T-cell (primary cell): ENCODE results near the gene GPR173. TPM values are rescaled to one million over a fixed set of nuclear protein-coding genes. Genes with fewer than 3 reads are reported as not detected.

Experiments used
- ATAC-seq, 4 experiments: fragments of 200-7000 bp in 3 of 4; fragments of 150-1000 bp in 1 of 4; cut with Tn5 transposase; replicated peaks in 1 of 4; 1 replicate in 3 of 4; 2 replicates in 1 of 4; pipeline ENCODE4 v1.10.0; 2021; ENCODE audit warnings: moderate library complexity in 3 of 4, mild to moderate bottlenecking in 2 of 4, moderate number of reproducible peaks in 1 of 4
- CTCF ChIA-PET, 2 donors: fragments of 300-600 bp; sonication (Branson Sonifier 250); formaldehyde crosslinking; loops; one replicate each; lab custom pipeline; 2022; ENCODE audit warnings: antibody characterized with exemption in 2 of 2; lab: Charles Lee
- POLR2A ChIA-PET, 2 donors: fragments of 300-600 bp; sonication (Branson Sonifier 250); formaldehyde crosslinking; loops; one replicate each; lab custom pipeline; 2022; ENCODE audit warnings: antibody characterized with exemption in 2 of 2; lab: Charles Lee
- DNase-seq, 35 experiments: peaks; one replicate each; pipeline versions ENCODE4 v3.0.0 to v3.0.0-alpha.2; 2013 to 2023
- H3K27ac ChIP-seq: one replicate; pipeline ENCODE4 v1.5.1; 2013; ENCODE audit warnings: low read length
- H3K27me3 ChIP-seq, 2 experiments: replicated peaks in 1 of 2; 1 replicate in 1 of 2; 2 replicates in 1 of 2; pipeline versions ENCODE4 v1.6.1 to v1.7.0; 2013; ENCODE audit warnings: low read length in 1 of 2, mixed read lengths in 1 of 2; ENCODE audit not compliant: control insufficient read depth in 2 of 2, insufficient read depth in 2 of 2; ENCODE audit errors: extremely low read depth in 1 of 2
- H3K36me3 ChIP-seq, 2 donors: 1 replicate in 1 of 2; 2 replicates in 1 of 2; pipeline versions ENCODE4 v1.6.1 to v1.7.0; 2013; ENCODE audit warnings: low read length in 1 of 2; ENCODE audit not compliant: control insufficient read depth in 2 of 2, insufficient read depth in 1 of 2; ENCODE audit errors: extremely low read depth in 1 of 2
- H3K4me1 ChIP-seq, 2 experiments: 1 replicate in 1 of 2; 2 replicates in 1 of 2; pipeline versions ENCODE4 v1.6.1 to v1.7.0; 2013; ENCODE audit warnings: low read length in 2 of 2, mixed read lengths in 1 of 2; ENCODE audit not compliant: insufficient read depth in 2 of 2, control insufficient read depth in 1 of 2; ENCODE audit errors: extremely low read depth in 1 of 2
- H3K4me3 ChIP-seq, 2 donors: 1 replicate in 1 of 2; 2 replicates in 1 of 2; pipeline versions ENCODE4 v1.5.1 to v1.7.0; 2013; ENCODE audit warnings: mild to moderate bottlenecking in 2 of 2, low read length in 1 of 2, moderate library complexity in 1 of 2; ENCODE audit not compliant: control insufficient read depth in 1 of 2; ENCODE audit errors: extremely low read depth in 1 of 2
- H3K9me3 ChIP-seq: 2 replicates; pipeline ENCODE4 v1.7.0; 2013
- H3K27ac Mint-ChIP-seq, 2 donors: one replicate each; pipeline ENCODE4 v1.8.0; 2020 to 2021; ENCODE audit warnings: mild to moderate bottlenecking in 2 of 2, mixed read lengths in 2 of 2
- H3K27me3 Mint-ChIP-seq, 2 donors: one replicate each; pipeline ENCODE4 v1.8.0; 2021 to 2022; ENCODE audit warnings: mixed read lengths in 2 of 2
- H3K36me3 Mint-ChIP-seq: one replicate; pipeline ENCODE4 v1.8.0; 2021; ENCODE audit warnings: mixed read lengths
- H3K4me1 Mint-ChIP-seq, 3 donors: one replicate each; pipeline ENCODE4 v1.8.0; 2020 to 2022; ENCODE audit warnings: mixed read lengths in 3 of 3, mild to moderate bottlenecking in 1 of 3
- H3K4me3 Mint-ChIP-seq, 3 donors: one replicate each; pipeline ENCODE4 v1.8.0; 2020 to 2022; ENCODE audit warnings: mild to moderate bottlenecking in 3 of 3, mixed read lengths in 3 of 3, moderate library complexity in 3 of 3
- H3K9me3 Mint-ChIP-seq, 3 donors: one replicate each; pipeline ENCODE4 v1.8.0; 2020 to 2022; ENCODE audit warnings: mixed read lengths in 3 of 3
- WGBS: methylation state at CpG from one replicate; pipeline ENCODE4 v1.1.5; 2013; ENCODE audit warnings: missing lambda C conversion rate; ENCODE audit not compliant: insufficient coverage; 5-methylcytosine and 5-hydroxymethylcytosine counted together
- total RNA-seq, 35 experiments: library from RNA in 6 of 35; stranded (reverse) in 6 of 35; fragments of 120-200 nt in 1 of 35; gene quantifications; one replicate each; pipeline versions ENCODE4 v1.2.1 to v1.2.4 and lab custom pipeline; 2013 to 2026

Gene GPR173
- total RNA-seq, 5 donors from 2014 or later (not counting 1 experiment from before 2014, with no cell fraction given), result 0.12 to 0.50 (median 0.17) TPM; not detected in 1

DNA sequence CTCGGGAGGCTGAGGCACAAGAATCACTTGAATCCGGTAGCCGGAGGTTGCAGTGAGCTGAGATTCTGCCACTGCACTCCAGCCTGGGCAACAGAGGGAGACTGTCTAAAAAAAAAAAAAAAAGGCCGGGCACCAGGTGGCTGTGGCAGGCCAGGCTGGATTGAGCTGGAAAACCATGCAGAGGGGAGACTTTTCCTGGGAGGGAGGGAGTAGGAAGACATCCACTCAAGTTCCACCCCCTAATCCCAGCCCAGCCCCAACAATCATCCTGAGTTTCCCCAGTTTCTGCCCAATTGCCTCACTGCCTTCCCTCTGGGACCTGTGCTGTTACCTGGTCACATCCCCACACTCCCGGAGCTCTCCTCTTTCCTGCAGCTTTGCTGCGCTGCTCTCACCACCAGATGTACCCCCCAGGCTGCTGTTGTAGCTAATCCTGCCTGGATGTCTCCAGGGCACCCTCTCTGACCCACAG lies 24.6 kb downstream of the GPR173 start:
- peak overlapping the region in 1 of 3 donors; percentile 4 for H3K4me3 Mint-ChIP-seq
- Histone ChIP-seq H3K27ac (no peak overlapping the region), H3K9me3 (no peaks in the 10 kb centered on the region), H3K36me3 (no peaks in the 10 kb centered on the region), H3K4me3 (no peak overlapping the region), H3K4me1 (peaks cover 0 to 9% of the 10 kb centered on the region in 2 experiments), H3K27me3 (no peaks in the 10 kb centered on the region)
- H3K36me3 Mint-ChIP-seq, result no peaks in the 10 kb centered on the region
- 100% methylated on average over 1 of the region's 6 CpGs for WGBS
- ATAC-seq (no peak), DNase-seq (no peak)
- peak overlapping the region; percentile 29 to 66 for H3K27ac Mint-ChIP-seq
- ChIA-PET POLR2A (interaction anchor here in 1 of 2 donors (0.9 kb wide), 1 partner anchor 16 kb away, joined by 4 read pairs; no protein-coding TSS in a partner anchor), CTCF (interaction anchor here in 1 of 2 donors (0.7 kb wide), 1 partner anchor 240 kb away, joined by 7 read pairs; no protein-coding TSS in a partner anchor)
- H3K4me1 Mint-ChIP-seq, result peaks cover 16 to 20% (median 18%) of the 10 kb centered on the region in 3 donors
- H3K27me3 Mint-ChIP-seq, result no peaks in the 10 kb centered on the region
- no peaks in the 10 kb centered on the region for H3K9me3 Mint-ChIP-seq

DNA sequence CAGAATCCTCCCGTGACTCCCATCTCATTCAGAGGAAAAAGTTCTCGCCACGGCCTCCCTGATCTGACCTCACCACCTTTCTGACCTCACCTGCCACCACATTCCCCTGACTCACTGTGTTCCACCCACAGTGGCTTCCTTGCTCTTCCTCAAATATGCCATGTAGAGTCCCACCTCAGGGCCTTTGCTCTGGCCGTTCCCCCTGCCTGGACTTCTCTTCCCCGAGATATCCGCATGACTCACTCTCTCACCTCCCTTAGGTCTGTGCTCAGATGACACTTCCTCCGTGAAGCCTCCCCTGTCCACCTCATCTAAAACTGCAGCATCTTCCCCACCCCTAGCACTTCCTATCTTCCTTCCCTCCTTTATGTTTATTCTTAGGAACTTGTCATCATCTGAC lies 26.4 kb downstream of the GPR173 start:
- CTCF ChIA-PET, result no interaction called here
- no peak overlapping the region for H3K4me3 Mint-ChIP-seq
- DNase-seq, result no peak
- Histone ChIP-seq H3K4me3 (no peak overlapping the region), H3K4me1 (peaks cover 0 to 9% of the 10 kb centered on the region in 2 experiments), H3K36me3 (no peaks in the 10 kb centered on the region), H3K27me3 (no peaks in the 10 kb centered on the region), H3K27ac (no peak overlapping the region), H3K9me3 (no peaks in the 10 kb centered on the region)
- H3K27me3 Mint-ChIP-seq, result no peaks in the 10 kb centered on the region
- H3K9me3 Mint-ChIP-seq, result no peaks in the 10 kb centered on the region
- ATAC-seq, result no peak
- peaks cover 16 to 20% (median 18%) of the 10 kb centered on the region in 3 donors for H3K4me1 Mint-ChIP-seq
- no peaks in the 10 kb centered on the region for H3K36me3 Mint-ChIP-seq
- POLR2A ChIA-PET, result no interaction called here
- 80% methylated on average over 3 of the region's 7 CpGs for WGBS
- H3K27ac Mint-ChIP-seq, result peak overlapping the region in 1 of 2 donors; percentile 51

DNA sequence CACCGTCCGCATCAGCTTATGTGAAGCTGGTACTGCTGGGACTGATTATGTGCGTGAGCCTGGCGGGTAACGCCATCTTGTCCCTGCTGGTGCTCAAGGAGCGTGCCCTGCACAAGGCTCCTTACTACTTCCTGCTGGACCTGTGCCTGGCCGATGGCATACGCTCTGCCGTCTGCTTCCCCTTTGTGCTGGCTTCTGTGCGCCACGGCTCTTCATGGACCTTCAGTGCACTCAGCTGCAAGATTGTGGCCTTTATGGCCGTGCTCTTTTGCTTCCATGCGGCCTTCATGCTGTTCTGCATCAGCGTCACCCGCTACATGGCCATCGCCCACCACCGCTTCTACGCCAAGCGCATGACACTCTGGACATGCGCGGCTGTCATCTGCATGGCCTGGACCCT lies 28.1 kb downstream of the GPR173 start:
- H3K36me3 Mint-ChIP-seq, result no peaks in the 10 kb centered on the region
- no peak overlapping the region for H3K27ac ChIP-seq
- H3K4me1 Mint-ChIP-seq, result peaks cover 20 to 26% (median 22%) of the 10 kb centered on the region in 3 donors
- H3K36me3 ChIP-seq, result no peaks in the 10 kb centered on the region
- no peaks in the 10 kb centered on the region for H3K9me3 ChIP-seq
- H3K27me3 Mint-ChIP-seq, result peaks cover 0 to 6% of the 10 kb centered on the region in 2 donors
- ATAC-seq (no peak), DNase-seq (no peak)
- WGBS, result 93% methylated on average over 17 of the region's 21 CpGs
- H3K4me3 Mint-ChIP-seq, result no peak overlapping the region
- no peak overlapping the region for H3K4me3 ChIP-seq
- H3K27ac Mint-ChIP-seq, result no peak overlapping the region
- no peaks in the 10 kb centered on the region for H3K9me3 Mint-ChIP-seq
- ChIA-PET POLR2A (no interaction called here), CTCF (no interaction called here)
- no peaks in the 10 kb centered on the region for H3K27me3 ChIP-seq
- H3K4me1 ChIP-seq, result peaks cover 0 to 15% of the 10 kb centered on the region in 2 experiments

DNA sequence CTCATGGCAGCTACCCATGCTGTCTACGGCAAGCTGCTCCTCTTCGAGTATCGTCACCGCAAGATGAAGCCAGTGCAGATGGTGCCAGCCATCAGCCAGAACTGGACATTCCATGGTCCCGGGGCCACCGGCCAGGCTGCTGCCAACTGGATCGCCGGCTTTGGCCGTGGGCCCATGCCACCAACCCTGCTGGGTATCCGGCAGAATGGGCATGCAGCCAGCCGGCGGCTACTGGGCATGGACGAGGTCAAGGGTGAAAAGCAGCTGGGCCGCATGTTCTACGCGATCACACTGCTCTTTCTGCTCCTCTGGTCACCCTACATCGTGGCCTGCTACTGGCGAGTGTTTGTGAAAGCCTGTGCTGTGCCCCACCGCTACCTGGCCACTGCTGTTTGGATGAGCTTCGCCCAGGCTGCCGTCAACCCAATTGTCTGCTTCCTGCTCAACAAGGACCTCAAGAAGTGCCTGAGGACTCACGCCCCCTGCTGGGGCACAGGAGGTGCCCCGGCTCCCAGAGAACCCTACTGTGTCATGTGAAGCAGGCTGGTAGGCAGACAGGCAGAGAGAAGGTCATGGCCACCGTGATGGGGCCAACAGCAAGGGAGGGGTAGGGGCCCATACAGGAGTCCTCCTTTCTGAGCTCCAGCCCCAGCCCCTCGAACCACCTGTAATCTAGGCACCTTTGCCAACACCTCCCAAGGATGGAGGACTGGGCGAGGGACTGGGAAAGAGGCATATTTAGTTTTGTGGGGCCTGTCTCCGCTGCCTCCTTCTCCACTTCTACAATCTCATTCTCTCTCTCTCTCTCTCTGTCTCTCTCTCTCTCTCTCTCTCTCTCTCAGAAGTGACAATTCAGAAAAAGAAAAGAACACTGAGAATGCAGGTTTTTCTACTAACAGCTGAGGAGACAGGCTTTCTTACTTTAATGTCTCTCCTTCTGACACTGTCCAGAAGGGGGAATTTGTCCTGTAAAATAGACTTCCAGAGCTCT lies 28.9 kb downstream of the GPR173 start:
- peak in 1 of 35 experiments; percentile 32 for DNase-seq
- CTCF ChIA-PET, result interaction anchor here in 1 of 2 donors (0.7 kb wide), 1 partner anchor 1307 kb away, joined by 3 read pairs; no protein-coding TSS in a partner anchor
- H3K27ac ChIP-seq, result no peak overlapping the region

DNA sequence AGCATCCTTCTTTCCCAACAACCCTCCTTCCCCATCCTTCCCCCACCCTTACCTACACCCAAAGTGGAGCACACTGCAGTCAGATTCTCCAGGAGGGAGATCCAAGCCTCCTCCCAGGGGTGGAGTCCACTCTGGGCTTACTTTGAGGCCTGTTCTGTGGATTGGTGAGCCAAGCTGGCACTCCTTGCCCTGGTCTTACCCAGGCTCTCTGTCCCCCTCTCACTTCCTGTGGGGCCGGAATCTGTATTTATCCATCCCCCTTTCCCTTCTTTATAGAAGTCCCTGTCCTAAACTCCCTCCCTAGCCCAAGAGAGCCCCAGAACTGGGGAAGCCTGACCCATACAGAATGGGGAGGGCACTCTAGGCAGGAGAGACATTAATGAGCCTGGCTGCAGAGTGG lies 30.4 kb downstream of the GPR173 start:
- Mint-ChIP-seq H3K4me1 (peaks cover 18 to 31% (median 21%) of the 10 kb centered on the region in 3 donors), H3K27me3 (peaks cover 0 to 6% of the 10 kb centered on the region in 2 donors), H3K36me3 (no peaks in the 10 kb centered on the region), H3K4me3 (no peak overlapping the region), H3K27ac (no peak overlapping the region), H3K9me3 (no peaks in the 10 kb centered on the region)
- Histone ChIP-seq H3K9me3 (no peaks in the 10 kb centered on the region), H3K36me3 (peaks cover 0 to under 1% of the 10 kb centered on the region in 2 donors), H3K27me3 (no peaks in the 10 kb centered on the region), H3K4me1 (peaks cover 0 to 20% of the 10 kb centered on the region in 2 experiments), H3K27ac (no peak overlapping the region), H3K4me3 (no peak overlapping the region)
- no CpG with 5 or more reads among the region's 1 CpG for WGBS
- DNase-seq, result no peak
- POLR2A ChIA-PET, result no interaction called here
- ATAC-seq, result no peak
- CTCF ChIA-PET, result no interaction called here

More for the DNA sequence above, 28.9 kb downstream of the GPR173 start:
- Histone ChIP-seq H3K27me3 (no peaks in the 10 kb centered on the region), H3K4me1 (peaks cover 0 to 8% of the 10 kb centered on the region in 2 experiments), H3K9me3 (no peaks in the 10 kb centered on the region), H3K4me3 (no peak overlapping the region), H3K36me3 (no peaks in the 10 kb centered on the region)
- POLR2A ChIA-PET, result no interaction called here
- no peaks in the 10 kb centered on the region for H3K9me3 Mint-ChIP-seq
- WGBS, result 97% methylated on average over 18 of the region's 27 CpGs
- no peak for ATAC-seq
- H3K27me3 Mint-ChIP-seq, result peaks cover 0 to 6% of the 10 kb centered on the region in 2 donors
- H3K36me3 Mint-ChIP-seq, result no peaks in the 10 kb centered on the region
- H3K27ac Mint-ChIP-seq, result peak overlapping the region in 1 of 2 donors; percentile 2
- H3K4me1 Mint-ChIP-seq, result peaks cover 12 to 20% (median 13%) of the 10 kb centered on the region in 3 donors
- no peak overlapping the region for H3K4me3 Mint-ChIP-seq
